Tibial nerve (tissue), 4 donors: ENCODE data around the gene GPR141.

Experiments used
- CTCF ChIP-seq, 5 experiments: fragments of 200-600 bp in 3 of 5; fragments of 450-650 bp in 2 of 5; sonication (generic) in 3 of 5; IDR thresholded peaks; one replicate each; pipeline ENCODE4 v1.5.1; 2016 to 2019; ENCODE audit warnings: antibody characterized with exemption in 5 of 5, mild to moderate bottlenecking in 3 of 5, moderate library complexity in 2 of 5
- EP300 ChIP-seq, 2 donors: sonication (generic); formaldehyde crosslinking; IDR thresholded peaks; one replicate each; pipeline ENCODE4 v1.6.1; 2017; ENCODE audit warnings: antibody characterized with exemption in 2 of 2, mild to moderate bottlenecking in 1 of 2
- POLR2A ChIP-seq, 2 donors: fragments of 450-650 bp; IDR thresholded peaks; one replicate each; pipeline ENCODE4 v1.6.1; 2017; ENCODE audit warnings: antibody characterized with exemption in 2 of 2, mild to moderate bottlenecking in 2 of 2, moderate library complexity in 2 of 2

- TF ChIP-seq POLR2A (IDR thresholded peaks at IDR 0.05) (no peak), CTCF (IDR thresholded peaks at IDR 0.05) (no peak), EP300 (IDR thresholded peaks at IDR 0.05) (no peak)
Observed at GRCh38 chr7:37771801-37772200, 88.2 kb downstream of the GPR141 start.
